Natural killer cell (primary cell): ENCODE data around the gene CRYBB3. TPM values are rescaled to one million over a fixed set of nuclear protein-coding genes. Genes with fewer than 3 reads are reported as not detected.

Experiments used
- ATAC-seq, 3 donors: fragments of 150-1000 bp in 2 of 3; fragments of 200-7000 bp in 1 of 3; cut with Tn5 transposase; 1 replicate in 1 of 3; 2 replicates in 2 of 3; pipeline ENCODE4 v1.10.0; 2021; ENCODE audit warnings: mild to moderate bottlenecking in 2 of 3, moderate library complexity in 2 of 3
- DNase-seq, 2 donors: peaks; one replicate each; pipeline versions ENCODE4 v3.0.0 to v3.0.0-alpha.2; 2013 to 2021; ENCODE audit warnings: mixed read lengths in 1 of 2
- H3K27ac ChIP-seq: one replicate; pipeline ENCODE4 v1.5.1; 2013; ENCODE audit warnings: mild to moderate bottlenecking, low read length
- H3K27me3 ChIP-seq: one replicate; pipeline ENCODE4 v1.6.1; 2013; ENCODE audit warnings: low read length; ENCODE audit not compliant: control insufficient read depth, insufficient read depth
- H3K36me3 ChIP-seq: one replicate; pipeline ENCODE4 v1.6.1; 2013; ENCODE audit warnings: low read length; ENCODE audit not compliant: control insufficient read depth, insufficient read depth
- H3K4me1 ChIP-seq: one replicate; pipeline ENCODE4 v1.6.1; 2013; ENCODE audit warnings: low read length; ENCODE audit not compliant: control insufficient read depth, insufficient read depth
- H3K4me3 ChIP-seq: one replicate; pipeline ENCODE4 v1.5.1; 2013; ENCODE audit warnings: low read length
- H3K9me3 ChIP-seq: one replicate; pipeline ENCODE4 v1.6.1; 2013; ENCODE audit warnings: low read length; ENCODE audit not compliant: control insufficient read depth, insufficient read depth
- H3K27ac Mint-ChIP-seq, 2 donors: one replicate each; pipeline ENCODE4 v1.8.0; 2022; ENCODE audit warnings: mild to moderate bottlenecking in 2 of 2, mixed read lengths in 2 of 2, moderate library complexity in 1 of 2
- H3K27me3 Mint-ChIP-seq, 2 donors: one replicate each; pipeline ENCODE4 v1.8.0; 2022; ENCODE audit warnings: low read depth in 2 of 2, mixed read lengths in 2 of 2
- H3K36me3 Mint-ChIP-seq: one replicate; pipeline ENCODE4 v1.8.0; 2022; ENCODE audit warnings: mixed read lengths
- H3K4me1 Mint-ChIP-seq, 2 donors: one replicate each; pipeline ENCODE4 v1.8.0; 2022; ENCODE audit warnings: mixed read lengths in 2 of 2
- H3K4me3 Mint-ChIP-seq: one replicate; pipeline ENCODE4 v1.8.0; 2022; ENCODE audit warnings: mild to moderate bottlenecking, moderate library complexity, mixed read lengths
- H3K9me3 Mint-ChIP-seq, 2 donors: one replicate each; pipeline ENCODE4 v1.8.0; 2022; ENCODE audit warnings: mixed read lengths in 2 of 2
- WGBS: methylation state at CpG from one replicate; pipeline ENCODE4 v1.1.7; 2013; ENCODE audit warnings: missing lambda C conversion rate; ENCODE audit not compliant: insufficient coverage; 5-methylcytosine and 5-hydroxymethylcytosine counted together
- intact Hi-C: fragments of 100-400 bp; cut with micrococcal nuclease; formaldehyde crosslinking; loops from one replicate; pipeline ENCODE4 v1.14.2; 2022
- total RNA-seq, 4 donors: library from RNA; stranded (reverse); fragments of 120-200 nt in 1 of 4; gene quantifications; one replicate each; pipeline versions ENCODE4 v1.2.3 to v1.2.4, GENCODE V29; 2013 to 2022
- TF ChIP-seq, protein P1 (sequence below): fragments of 200-600 bp; IDR thresholded peaks from one replicate; pipeline ENCODE4 v1.8.0; 2022; ENCODE audit warnings: antibody characterized with exemption

The CRYBB3 gene
- total RNA-seq, 3 donors from 2014 or later (not counting 1 experiment from before 2014, with no cell fraction given), result 0.68 TPM; not detected in 2

DNA sequence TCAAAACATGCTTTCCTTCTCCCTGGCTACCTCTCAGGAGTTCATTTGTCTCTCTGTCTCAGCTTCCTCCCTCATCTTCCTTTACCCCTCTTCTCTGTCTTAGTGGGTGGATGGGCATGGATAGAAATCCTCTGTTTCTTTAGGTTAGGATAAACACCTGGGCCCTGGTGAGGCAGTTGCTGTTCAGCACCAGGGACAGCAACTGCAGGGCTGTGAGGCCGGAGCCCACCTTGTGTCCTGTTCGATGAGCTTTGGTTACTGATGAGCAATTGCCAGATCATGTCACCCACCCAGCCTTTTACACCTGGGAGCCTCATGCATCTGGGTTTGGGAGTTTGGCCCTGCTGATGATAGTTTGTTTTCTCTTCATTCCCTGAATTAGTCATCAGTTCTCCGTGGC is 6.1 kb upstream of the CRYBB3 start:
- no peak for ATAC-seq
- WGBS, result 89% methylated on average over 3 of the region's 3 CpGs

DNA sequence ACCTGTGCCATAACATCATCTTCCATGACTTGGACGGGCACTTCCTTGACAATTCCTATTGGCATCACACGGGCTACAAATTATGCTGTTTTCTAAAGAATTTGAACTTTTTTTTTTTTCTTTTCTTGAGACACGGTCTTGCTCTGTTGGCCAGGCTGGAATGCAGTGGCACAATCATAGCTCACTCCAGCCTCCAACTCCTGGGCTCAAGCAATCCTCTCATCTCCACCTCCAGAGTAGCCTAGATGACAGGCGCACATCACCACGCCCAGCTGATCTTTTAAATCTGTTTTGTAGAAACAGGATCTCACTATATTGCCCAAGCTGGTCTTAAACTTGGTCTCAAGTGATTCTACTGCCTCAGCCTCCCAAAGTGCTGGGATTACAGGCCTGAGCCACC is 3.3 kb upstream of the CRYBB3 start:
- no peaks in the 10 kb centered on the region for H3K9me3 Mint-ChIP-seq
- Histone ChIP-seq H3K4me3 (no peak overlapping the region), H3K4me1 (no peaks in the 10 kb centered on the region), H3K9me3 (no peaks in the 10 kb centered on the region), H3K27me3 (no peaks in the 10 kb centered on the region), H3K36me3 (no peaks in the 10 kb centered on the region), H3K27ac (no peak overlapping the region)
- no peak overlapping the region for H3K27ac Mint-ChIP-seq
- intact Hi-C loops, result loop anchor here (10.0 kb wide), 1 partner anchor 578 kb away; no protein-coding TSS in a partner anchor
- no peaks in the 10 kb centered on the region for H3K36me3 Mint-ChIP-seq
- H3K4me3 Mint-ChIP-seq, result no peak overlapping the region
- TF ChIP-seq, protein P1, sequence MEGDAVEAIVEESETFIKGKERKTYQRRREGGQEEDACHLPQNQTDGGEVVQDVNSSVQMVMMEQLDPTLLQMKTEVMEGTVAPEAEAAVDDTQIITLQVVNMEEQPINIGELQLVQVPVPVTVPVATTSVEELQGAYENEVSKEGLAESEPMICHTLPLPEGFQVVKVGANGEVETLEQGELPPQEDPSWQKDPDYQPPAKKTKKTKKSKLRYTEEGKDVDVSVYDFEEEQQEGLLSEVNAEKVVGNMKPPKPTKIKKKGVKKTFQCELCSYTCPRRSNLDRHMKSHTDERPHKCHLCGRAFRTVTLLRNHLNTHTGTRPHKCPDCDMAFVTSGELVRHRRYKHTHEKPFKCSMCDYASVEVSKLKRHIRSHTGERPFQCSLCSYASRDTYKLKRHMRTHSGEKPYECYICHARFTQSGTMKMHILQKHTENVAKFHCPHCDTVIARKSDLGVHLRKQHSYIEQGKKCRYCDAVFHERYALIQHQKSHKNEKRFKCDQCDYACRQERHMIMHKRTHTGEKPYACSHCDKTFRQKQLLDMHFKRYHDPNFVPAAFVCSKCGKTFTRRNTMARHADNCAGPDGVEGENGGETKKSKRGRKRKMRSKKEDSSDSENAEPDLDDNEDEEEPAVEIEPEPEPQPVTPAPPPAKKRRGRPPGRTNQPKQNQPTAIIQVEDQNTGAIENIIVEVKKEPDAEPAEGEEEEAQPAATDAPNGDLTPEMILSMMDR, result no peak
- no peak for ATAC-seq
- DNase-seq, result no peak
- H3K4me1 Mint-ChIP-seq, result no peaks in the 10 kb centered on the region
- H3K27me3 Mint-ChIP-seq, result no peaks in the 10 kb centered on the region
- 92% methylated on average over 5 of the region's 5 CpGs for WGBS

More for the DNA sequence above, 6.1 kb upstream of the CRYBB3 start:
- Mint-ChIP-seq H3K27me3 (no peaks in the 10 kb centered on the region), H3K36me3 (no peaks in the 10 kb centered on the region), H3K4me3 (no peak overlapping the region), H3K27ac (no peak overlapping the region), H3K9me3 (no peaks in the 10 kb centered on the region), H3K4me1 (no peaks in the 10 kb centered on the region)
- intact Hi-C loops, result loop anchor here (10.0 kb wide), 1 partner anchor 581 kb away; no protein-coding TSS in a partner anchor
- Histone ChIP-seq H3K36me3 (no peaks in the 10 kb centered on the region), H3K27me3 (no peaks in the 10 kb centered on the region), H3K4me1 (no peaks in the 10 kb centered on the region), H3K4me3 (no peak overlapping the region), H3K9me3 (no peaks in the 10 kb centered on the region), H3K27ac (no peak overlapping the region)
- no peak for DNase-seq
- TF ChIP-seq, protein P1, result no peak

DNA sequence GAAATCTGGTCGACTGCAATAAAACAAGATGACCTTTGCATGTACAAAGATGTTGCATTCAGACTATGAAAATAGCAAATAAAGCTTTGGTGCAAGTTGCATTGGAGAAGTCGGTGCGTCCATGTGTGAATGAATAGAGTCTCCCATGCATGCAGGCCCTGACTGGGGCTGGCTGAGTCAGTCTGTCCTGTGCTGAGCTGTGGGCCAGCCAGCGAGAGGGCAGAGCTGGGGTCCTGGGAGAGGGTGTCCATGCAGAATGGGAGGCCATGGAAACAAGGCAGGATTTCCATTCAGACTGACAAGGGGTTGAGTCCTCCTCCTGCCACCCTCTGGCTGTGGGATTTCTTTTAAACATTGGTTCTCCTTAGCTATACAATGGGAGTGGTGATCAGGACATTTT is 2.3 kb upstream of the CRYBB3 start:
- DNase-seq (no peak), ATAC-seq (no peak)
- no peak overlapping the region for H3K4me3 ChIP-seq
- peaks cover 0 to 3% of the 10 kb centered on the region in 2 donors for H3K4me1 Mint-ChIP-seq
- H3K27ac Mint-ChIP-seq, result no peak overlapping the region
- H3K27me3 ChIP-seq, result no peaks in the 10 kb centered on the region
- H3K36me3 ChIP-seq, result no peaks in the 10 kb centered on the region
- no peak overlapping the region for H3K4me3 Mint-ChIP-seq
- intact Hi-C loops, result loop anchor here (10.0 kb wide), 1 partner anchor 577 kb away; no protein-coding TSS in a partner anchor
- WGBS, result 91% methylated on average over 4 of the region's 4 CpGs
- H3K36me3 Mint-ChIP-seq, result no peaks in the 10 kb centered on the region
- no peak overlapping the region for H3K27ac ChIP-seq
- TF ChIP-seq, protein P1, result no peak
- H3K27me3 Mint-ChIP-seq, result no peaks in the 10 kb centered on the region
- no peaks in the 10 kb centered on the region for H3K4me1 ChIP-seq
- no peaks in the 10 kb centered on the region for H3K9me3 Mint-ChIP-seq
- no peaks in the 10 kb centered on the region for H3K9me3 ChIP-seq

DNA sequence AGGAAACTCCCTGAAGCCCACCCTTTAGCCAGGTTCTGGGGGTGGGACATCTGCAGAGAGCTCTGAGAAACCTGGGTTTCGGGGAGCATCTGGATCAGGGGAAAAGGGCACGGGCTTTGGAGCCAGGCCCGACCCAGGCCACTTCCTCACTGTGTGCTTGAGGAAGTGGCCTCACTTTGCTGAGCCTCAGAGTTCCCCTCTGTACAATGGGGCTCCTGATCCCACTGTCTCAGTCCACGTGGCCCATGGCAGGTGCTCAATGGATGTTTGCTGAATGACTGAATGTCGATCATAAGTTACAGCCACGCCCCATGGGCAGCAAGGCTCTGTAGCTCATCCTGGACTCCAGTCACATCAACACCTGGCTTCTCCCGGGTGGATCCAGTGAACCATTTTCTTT is 1.3 kb downstream of the CRYBB3 start:
- no peak for ATAC-seq
- intact Hi-C loops, result no loop called here

More for the DNA sequence above, 1.3 kb downstream of the CRYBB3 start:
- TF ChIP-seq, protein P1, result no peak
- DNase-seq, result no peak
- Histone ChIP-seq H3K4me1 (no peaks in the 10 kb centered on the region), H3K4me3 (no peak overlapping the region), H3K9me3 (no peaks in the 10 kb centered on the region), H3K36me3 (no peaks in the 10 kb centered on the region), H3K27me3 (no peaks in the 10 kb centered on the region), H3K27ac (no peak overlapping the region)
- Mint-ChIP-seq H3K4me3 (no peak overlapping the region), H3K4me1 (peaks cover 0 to 5% of the 10 kb centered on the region in 2 donors), H3K36me3 (no peaks in the 10 kb centered on the region), H3K9me3 (no peaks in the 10 kb centered on the region), H3K27me3 (no peaks in the 10 kb centered on the region), H3K27ac (no peak overlapping the region)
- 75% methylated on average over 7 of the region's 7 CpGs for WGBS
